HT1080 (cell line): ENCODE results near the gene OR2B2. TPM values are rescaled to one million over a fixed set of nuclear protein-coding genes. Genes with fewer than 3 reads are reported as not detected.

ENCODE experiments used
- DNase-seq: peaks from one replicate; pipeline ENCODE4 v3.0.0-alpha.2; 2015; ENCODE audit warnings: low read depth
- total RNA-seq: library from RNA; depleted of rRNA; stranded (reverse); fragments of >200 nt; shearing (Covaris generic); gene quantifications from 2 replicates; pipeline ENCODE4 v1.2.3, GENCODE V29; 2014

Gene OR2B2
- total RNA-seq, 1 experiment from 2014 or later, result not detected

GRCh38 chr6:27893836-27894807, 18.1 kb downstream of the OR2B2 start:
- peak; percentile 88 for DNase-seq

- DNase-seq, result no peak
These were observed 18.9 kb downstream of the OR2B2 start for GRCh38 chr6:27893059-27893835.

- no peak for DNase-seq
These were observed 19.5 kb downstream of the OR2B2 start for GRCh38 chr6:27892649-27893058.

GRCh38 chr6:27891320-27891875, 20.8 kb downstream of the OR2B2 start:
- no peak for DNase-seq

- DNase-seq, result no peak
These were observed 21.5 kb downstream of the OR2B2 start for GRCh38 chr6:27890445-27891319.

- no peak for DNase-seq
These were observed 22.4 kb downstream of the OR2B2 start for GRCh38 chr6:27889628-27890444.

GRCh38 chr6:27889275-27889627, 22.9 kb downstream of the OR2B2 start:
- no peak for DNase-seq

GRCh38 chr6:27888566-27888965, 23.6 kb downstream of the OR2B2 start:
- no peak for DNase-seq

GRCh38 chr6:27886073-27886472, 26.1 kb downstream of the OR2B2 start:
- no peak for DNase-seq

- no peak for DNase-seq
These were observed 29.1 kb downstream of the OR2B2 start for GRCh38 chr6:27883136-27883535.

GRCh38 chr6:27882624-27883023, 29.6 kb downstream of the OR2B2 start:
- DNase-seq, result no peak

GRCh38 chr6:27879837-27880236, 32.4 kb downstream of the OR2B2 start:
- no peak for DNase-seq

- no peak for DNase-seq
These were observed 38.2 kb downstream of the OR2B2 start for GRCh38 chr6:27874016-27874415.

GRCh38 chr6:27873021-27873940, 38.9 kb downstream of the OR2B2 start:
- DNase-seq, result no peak

- DNase-seq, result no peak
These were observed 39.6 kb downstream of the OR2B2 start for GRCh38 chr6:27872642-27873020.

- no peak for DNase-seq
These were observed 40.1 kb downstream of the OR2B2 start for GRCh38 chr6:27871924-27872638.

- DNase-seq, result no peak
These were observed 41.8 kb downstream of the OR2B2 start for GRCh38 chr6:27870291-27870870.

- no peak for DNase-seq
These were observed 43.9 kb downstream of the OR2B2 start for GRCh38 chr6:27868311-27868710.
